Glomerular visceral epithelial cell (primary cell): ENCODE results near the gene PCOLCE2.
A peak's percentile ranks its signal among the peaks of the same experiment; 100 is the strongest.

Source experiments
- DNase-seq: peaks from one replicate; pipeline ENCODE4 v3.0.0-alpha.2; 2016; ENCODE audit errors: extremely low spot score

Gene PCOLCE2

GRCh38 chr3:142888481-142889211 is at the start of gene PCOLCE2:
Gene PCOLCE2, minus strand, starts transcription at chr3:142889083. Its CDS starts 187 bp downstream, at chr3:142888896.
- DNase-seq = peak; percentile 33

GRCh38 chr3:142935963-142936362 is 47.1 kb upstream of the PCOLCE2 start:
- DNase-seq = no peak

GRCh38 chr3:142934887-142935269 is 46.0 kb upstream of the PCOLCE2 start:
- DNase-seq = no peak

- no peak for DNase-seq
Measured at GRCh38 chr3:142934128-142934886, 45.4 kb upstream of the PCOLCE2 start.

- DNase-seq = no peak
Measured at GRCh38 chr3:142931222-142931621, 42.3 kb upstream of the PCOLCE2 start.

GRCh38 chr3:142930463-142930862 is 41.6 kb upstream of the PCOLCE2 start:
- no peak for DNase-seq

- no peak for DNase-seq
Measured at GRCh38 chr3:142929890-142930289, 41.0 kb upstream of the PCOLCE2 start.

GRCh38 chr3:142929109-142929508 is 40.2 kb upstream of the PCOLCE2 start:
- peak; percentile 62 for DNase-seq

GRCh38 chr3:142926368-142926944 is 37.6 kb upstream of the PCOLCE2 start:
- no peak for DNase-seq

- no peak for DNase-seq
Measured at GRCh38 chr3:142925140-142925539, 36.3 kb upstream of the PCOLCE2 start.

GRCh38 chr3:142923694-142924093 is 34.8 kb upstream of the PCOLCE2 start:
- no peak for DNase-seq

GRCh38 chr3:142916605-142917004 is 27.7 kb upstream of the PCOLCE2 start:
- no peak for DNase-seq

GRCh38 chr3:142915636-142916035 is 26.8 kb upstream of the PCOLCE2 start:
- no peak for DNase-seq

GRCh38 chr3:142914286-142914811 is 25.5 kb upstream of the PCOLCE2 start:
- no peak for DNase-seq

- no peak for DNase-seq
Measured at GRCh38 chr3:142913432-142913831, 24.5 kb upstream of the PCOLCE2 start.

- DNase-seq = no peak
Measured at GRCh38 chr3:142912402-142913172, 23.7 kb upstream of the PCOLCE2 start.

- DNase-seq = no peak
Measured at GRCh38 chr3:142910280-142910679, 21.4 kb upstream of the PCOLCE2 start.

GRCh38 chr3:142909282-142909681 is 20.4 kb upstream of the PCOLCE2 start:
- DNase-seq = no peak

GRCh38 chr3:142907996-142908395 is 19.1 kb upstream of the PCOLCE2 start:
- no peak for DNase-seq

GRCh38 chr3:142904639-142905436 is 16.0 kb upstream of the PCOLCE2 start:
- DNase-seq = peak; percentile 29

- DNase-seq = no peak
Measured at GRCh38 chr3:142902356-142902755, 13.5 kb upstream of the PCOLCE2 start.
